ENCODE measurements around the gene INO80.
"Not testable (repeated sequence)": the region's sequence is repeated elsewhere in the genome, so short reads cannot be mapped to it uniquely, and the experiment has no call there.

Gene INO80

DNA sequence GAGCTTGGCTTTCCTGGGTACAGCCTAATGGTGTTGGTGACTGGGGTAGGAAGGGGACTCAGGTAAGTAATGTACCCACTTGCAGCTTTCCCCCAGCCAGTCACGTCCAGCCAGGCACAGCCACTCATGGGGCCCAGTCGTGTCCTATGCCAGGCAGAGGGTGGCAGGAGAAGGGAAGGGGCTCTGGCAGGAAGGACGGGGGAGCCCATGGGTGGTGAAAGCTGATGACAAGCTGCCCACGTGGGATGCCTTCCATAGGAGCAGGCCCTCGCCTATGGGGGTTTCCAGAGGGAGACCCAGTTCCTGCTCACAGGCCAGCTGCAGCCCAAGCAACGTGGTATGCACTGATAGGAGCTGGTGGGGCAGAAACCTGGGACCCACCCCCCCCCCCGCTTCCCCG is 152.1 kb downstream of the INO80 start:
- no peak for DNase-seq (ENCODE audit: low read depth in 1 of 2, low spot score in 1 of 2)

DNA sequence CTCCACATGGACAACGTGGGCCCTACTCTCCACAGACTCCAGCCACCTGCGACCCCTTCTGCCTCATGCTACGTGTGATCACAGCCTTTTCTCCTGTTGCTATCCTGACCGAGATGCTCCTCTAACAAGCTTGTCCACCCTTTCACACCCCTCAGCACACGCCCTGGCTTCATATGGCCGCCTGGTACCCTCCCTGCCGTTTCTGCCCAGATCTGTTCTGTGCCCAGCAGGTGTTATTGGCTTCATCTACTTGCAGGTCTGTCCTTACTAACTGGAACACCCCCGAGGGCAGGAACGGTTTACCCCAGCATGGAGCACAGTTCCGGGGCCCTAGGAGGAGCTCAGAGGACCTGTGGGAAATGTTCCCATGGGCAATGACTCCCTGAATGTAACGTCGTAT is 152.9 kb downstream of the INO80 start:
- no peak for DNase-seq (ENCODE audit: low read depth in 1 of 2, low spot score in 1 of 2)

DNA sequence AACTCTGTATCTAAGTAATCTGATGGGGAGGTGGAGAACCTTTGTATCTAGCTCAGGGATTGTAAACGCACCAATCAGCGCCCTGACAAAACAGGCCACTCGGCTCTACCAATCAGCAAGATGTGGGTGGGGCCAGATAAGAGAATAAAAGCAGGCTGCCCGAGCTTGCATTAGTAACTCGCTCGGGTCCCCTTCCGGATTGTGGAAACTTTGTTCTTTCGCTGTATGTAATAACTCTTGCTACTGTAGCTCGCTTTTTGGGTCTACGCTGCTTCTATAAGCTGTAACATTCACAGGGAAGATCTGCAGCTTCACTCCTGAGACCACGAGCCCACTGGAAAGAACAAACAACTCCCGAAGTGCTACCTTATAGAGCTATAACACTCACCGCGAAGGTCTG is 153.8 kb downstream of the INO80 start:
- not testable (repeated sequence) for DNase-seq (ENCODE audit: low read depth in 1 of 2, low spot score in 1 of 2)

DNA sequence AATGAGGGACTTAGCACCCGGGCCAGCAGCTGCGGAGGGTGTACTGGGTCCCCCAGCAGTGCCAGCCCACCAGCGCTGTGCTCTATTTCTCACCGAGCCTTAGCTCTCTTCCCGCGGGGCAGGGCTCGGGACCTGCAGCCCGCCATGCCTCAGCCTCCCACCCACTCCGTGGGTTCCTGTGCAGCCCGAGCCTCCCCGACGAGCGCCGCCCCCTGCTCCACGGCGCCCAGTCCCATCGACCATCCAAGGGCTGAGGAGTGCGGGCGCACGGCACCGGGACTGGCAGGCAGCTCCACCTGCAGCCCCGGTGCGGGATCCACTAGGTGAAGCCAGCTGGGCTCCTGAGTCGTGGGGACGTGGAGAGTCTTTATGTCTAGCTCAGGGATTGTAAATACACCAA is 154.3 kb downstream of the INO80 start:
- DNase-seq (ENCODE audit: low read depth in 1 of 2, low spot score in 1 of 2): not testable (repeated sequence)

DNA sequence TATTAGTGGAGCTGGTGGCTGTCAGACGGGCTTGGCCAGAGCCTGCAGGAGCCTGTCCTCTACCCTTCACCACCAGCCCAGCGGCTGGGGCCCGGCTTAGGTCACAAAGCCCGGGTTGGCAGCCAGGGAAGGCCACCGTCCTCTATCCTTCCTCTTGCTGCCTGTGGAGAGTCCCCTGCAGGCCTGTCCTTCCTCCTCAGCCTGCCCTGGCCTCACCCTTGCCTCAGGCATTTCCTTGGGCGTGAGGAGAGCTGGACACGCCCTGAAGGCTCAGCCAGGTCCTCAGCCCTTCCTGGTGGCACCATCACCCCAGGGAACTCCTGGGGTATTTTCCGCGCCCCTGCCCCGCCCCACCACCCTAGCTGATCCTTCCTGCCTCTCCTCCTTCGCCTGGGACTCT is 155.2 kb downstream of the INO80 start:
- no peak for DNase-seq (ENCODE audit: low read depth in 1 of 2, low spot score in 1 of 2)

DNA sequence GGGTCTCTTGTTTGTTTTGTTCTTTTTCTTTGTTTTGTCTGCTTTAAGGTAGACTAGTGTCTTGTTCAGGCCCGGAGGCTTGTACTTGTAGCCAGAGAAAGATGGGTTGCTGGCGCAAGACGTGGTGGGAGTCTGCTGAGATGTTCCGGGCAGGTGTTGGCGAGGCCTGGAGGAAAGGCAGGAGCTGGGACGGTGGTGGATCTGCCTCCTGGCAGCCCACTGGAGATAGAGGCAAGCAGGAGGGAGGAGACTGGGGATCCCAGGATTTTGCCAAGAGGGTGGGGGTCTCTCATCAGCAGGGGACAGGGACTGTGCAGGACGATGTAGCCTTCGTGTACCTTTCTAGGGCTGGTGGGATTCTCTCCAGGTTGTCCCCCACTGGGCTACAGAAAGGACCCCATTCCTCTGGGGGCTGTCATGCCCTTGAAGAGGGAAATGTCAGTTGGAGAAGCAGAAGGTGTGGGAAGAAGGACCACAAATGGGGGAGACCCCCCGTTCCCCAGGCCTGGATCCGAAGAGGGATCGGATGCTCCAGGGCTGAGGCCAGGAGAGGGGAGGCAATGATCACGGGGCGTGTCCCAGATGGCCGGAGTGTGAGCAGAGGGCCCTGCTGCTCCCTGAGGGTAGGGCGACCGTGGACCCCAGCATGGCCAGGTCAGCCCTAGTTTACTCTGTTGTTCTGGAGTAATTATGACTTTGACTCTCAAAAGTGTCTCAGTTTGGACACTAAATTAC is 155.8 kb downstream of the INO80 start:
- no peak for DNase-seq (ENCODE audit: low read depth in 1 of 2, low spot score in 1 of 2)

DNA sequence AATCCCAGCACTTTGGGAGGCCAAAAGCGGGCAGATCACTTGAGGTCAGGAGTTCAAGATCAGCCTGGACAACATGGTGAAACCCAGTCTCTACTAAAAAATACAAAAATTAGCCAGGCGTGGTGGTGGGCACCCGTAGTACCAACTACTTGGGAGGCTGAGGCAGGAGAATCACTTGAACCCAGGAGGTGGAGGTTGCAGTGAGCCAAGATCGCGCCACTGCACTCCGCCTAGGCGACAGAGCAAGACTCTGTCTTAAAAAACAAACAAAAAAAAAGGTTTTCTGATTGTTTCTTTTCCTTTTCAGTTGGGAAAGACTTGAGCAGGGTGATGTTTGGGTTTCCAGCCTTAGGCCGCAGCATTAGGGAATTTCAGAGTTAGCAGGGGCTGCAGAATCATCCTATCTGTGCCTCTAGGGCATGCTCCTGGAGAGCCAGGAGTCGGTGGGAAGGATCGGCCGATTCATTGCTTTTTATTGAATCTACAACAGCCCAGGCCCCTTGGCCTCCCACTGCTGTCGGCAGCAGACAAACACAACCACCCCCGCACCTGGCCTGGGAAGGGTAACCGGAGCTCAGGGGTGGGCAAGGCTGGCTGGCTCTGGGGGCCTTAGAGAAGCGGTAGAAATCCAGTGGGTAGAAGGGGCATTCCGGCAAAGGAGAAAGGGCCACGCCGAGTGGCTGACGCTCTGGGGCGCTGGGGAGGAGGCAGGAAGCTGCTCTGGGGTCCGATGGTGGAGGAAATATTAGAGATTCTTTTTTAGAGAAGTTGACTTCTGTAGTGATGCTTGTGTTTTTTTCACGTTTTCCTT is 156.5 kb downstream of the INO80 start:
- DNase-seq (ENCODE audit: low read depth in 1 of 2, low spot score in 1 of 2): no peak

DNA sequence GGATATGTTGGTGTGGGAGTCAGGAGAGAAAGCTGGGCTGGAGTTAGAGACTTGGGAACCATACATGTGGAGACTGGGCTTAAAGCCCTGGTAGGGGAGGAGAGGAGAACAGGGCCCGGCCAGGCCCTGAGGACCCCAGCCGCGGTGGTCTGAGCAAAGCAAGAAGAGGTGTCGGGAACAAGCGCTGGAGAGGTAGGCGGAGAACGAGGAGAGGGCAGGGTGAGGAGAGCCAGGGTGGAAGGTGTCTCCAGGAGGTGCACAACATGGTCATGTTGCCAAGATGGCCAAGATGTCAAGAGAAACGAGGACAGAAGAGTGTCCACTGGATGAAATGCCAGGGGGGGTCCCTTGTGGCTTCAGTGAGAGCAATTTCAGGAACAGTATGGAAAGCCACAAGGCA is 157.4 kb downstream of the INO80 start:
- no peak for DNase-seq (ENCODE audit: low read depth in 1 of 2, low spot score in 1 of 2)

DNA sequence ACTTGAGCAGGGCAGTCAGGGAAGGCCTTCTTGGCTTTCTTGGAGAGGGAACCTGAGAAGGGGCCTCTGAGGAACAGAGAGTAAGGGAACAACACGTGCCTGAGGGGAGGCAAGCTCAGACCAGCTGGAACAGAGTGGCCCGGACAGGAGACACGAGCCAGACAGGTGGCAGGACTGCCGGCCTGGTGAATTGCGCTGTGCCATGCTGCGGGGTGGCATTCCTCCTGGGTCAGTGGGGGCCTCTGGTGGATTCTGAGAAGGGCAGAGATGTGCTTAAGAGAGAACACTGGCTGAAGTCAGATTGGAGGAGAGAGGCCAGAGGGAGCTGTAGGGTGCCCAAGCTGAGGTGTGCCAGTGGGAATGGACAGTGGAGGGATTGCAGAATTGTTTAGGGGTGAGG is 157.9 kb downstream of the INO80 start:
- no peak for DNase-seq (ENCODE audit: low read depth in 1 of 2, low spot score in 1 of 2)

DNA sequence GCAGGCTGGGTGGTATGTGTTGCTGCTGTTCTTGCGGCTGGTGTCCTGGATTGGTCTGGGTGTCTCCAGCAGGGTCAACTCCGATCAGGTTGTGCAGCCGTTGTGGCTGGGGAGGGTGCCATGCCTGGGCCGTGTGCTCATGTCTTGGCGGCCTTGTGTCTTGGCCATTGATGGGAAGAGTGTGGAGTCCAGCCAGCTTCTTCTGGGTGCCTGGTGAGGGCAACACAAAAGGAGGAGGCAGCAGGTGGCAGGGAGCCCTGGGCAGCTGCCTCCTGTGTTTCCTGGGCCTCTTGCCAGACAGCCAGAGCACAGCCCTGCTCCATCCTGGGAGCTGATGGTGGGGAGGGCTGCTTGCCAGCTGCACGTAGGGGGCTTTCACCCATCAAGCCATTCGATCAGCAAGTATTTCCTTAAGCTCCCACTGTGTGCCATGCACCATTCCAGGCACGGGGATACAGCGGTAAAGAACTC is 158.5 kb downstream of the INO80 start:
- no peak for DNase-seq (ENCODE audit: low read depth in 1 of 2, low spot score in 1 of 2)

DNA sequence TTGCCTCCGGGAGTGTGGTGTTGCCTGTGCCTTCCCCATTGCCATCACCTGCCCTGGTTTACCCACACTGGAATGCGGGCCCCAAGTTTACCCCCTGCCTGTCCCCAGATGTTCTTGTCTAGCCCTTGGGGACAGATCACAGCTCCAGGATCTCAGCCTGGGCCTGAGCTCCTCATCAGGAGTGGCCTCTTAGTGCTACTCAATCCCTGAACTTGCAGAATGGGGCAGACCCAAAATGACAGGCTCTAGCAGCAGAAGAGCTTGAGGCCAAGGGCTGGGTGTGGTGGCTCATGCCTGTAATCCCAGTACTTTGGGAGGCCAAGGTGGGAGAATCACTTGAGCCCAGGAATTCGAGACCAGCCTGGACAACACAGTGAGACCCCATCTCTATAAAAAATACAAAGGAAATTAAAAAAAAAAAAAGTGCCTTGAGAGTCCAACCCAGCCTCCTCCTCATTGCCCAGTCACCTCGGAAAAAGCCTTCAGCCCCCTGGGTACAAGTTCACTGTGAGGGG is 159.0 kb downstream of the INO80 start:
- DNase-seq (ENCODE audit: low read depth in 1 of 2, low spot score in 1 of 2): no peak

DNA sequence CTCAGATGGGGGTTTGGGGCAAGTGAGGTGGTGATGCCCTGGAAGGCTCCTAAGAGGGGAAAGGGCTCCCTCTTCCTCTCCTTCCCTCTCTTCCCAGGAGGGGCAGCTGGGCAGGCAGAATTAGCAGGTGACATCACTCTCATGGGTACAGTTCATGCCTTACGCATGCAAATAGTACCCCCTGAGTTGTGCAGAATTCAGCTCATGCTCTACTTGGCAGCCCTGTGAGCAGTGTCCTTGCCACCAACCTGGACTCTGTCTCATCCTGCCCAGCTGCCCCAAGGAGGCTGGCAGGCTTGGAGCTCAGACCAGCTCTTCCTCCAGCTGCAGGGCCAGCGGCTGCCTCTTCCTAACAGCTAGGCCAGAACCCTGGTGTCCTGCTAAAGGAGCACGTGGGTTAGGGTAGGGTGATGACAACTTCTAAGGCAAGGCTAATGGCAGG is 159.5 kb downstream of the INO80 start:
- no peak for DNase-seq (ENCODE audit: low read depth in 1 of 2, low spot score in 1 of 2)

DNA sequence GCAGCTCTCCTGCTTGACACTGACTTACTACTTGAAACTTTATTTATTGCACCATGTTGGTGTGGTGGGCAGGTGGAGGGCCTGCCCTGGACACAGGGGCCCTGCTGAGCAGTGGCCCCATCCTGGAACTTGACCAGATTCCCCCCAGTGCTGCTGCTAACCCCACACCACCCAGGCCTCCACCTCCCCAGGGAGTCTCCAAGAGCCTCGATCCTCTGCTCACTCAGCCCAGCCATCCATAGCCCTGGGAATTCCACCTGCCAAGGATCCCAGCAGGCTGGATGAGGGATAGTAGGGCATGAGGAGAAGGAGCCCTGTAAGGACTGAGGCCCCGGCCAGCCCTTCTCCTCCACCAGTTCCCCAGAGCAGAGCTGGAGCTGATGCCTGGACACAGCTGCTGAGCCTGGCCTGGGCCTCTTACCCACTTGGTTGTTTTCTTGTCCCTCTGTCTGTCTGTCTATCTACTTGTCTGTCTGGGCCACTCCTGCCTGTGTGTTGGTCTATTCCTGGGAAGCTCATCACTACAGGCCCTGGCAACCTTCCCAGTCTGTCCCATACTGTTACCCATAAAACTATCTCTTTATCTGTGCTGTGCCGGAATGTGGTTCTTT is 160.0 kb downstream of the INO80 start:
- no peak for DNase-seq (ENCODE audit: low read depth in 1 of 2, low spot score in 1 of 2)

DNA sequence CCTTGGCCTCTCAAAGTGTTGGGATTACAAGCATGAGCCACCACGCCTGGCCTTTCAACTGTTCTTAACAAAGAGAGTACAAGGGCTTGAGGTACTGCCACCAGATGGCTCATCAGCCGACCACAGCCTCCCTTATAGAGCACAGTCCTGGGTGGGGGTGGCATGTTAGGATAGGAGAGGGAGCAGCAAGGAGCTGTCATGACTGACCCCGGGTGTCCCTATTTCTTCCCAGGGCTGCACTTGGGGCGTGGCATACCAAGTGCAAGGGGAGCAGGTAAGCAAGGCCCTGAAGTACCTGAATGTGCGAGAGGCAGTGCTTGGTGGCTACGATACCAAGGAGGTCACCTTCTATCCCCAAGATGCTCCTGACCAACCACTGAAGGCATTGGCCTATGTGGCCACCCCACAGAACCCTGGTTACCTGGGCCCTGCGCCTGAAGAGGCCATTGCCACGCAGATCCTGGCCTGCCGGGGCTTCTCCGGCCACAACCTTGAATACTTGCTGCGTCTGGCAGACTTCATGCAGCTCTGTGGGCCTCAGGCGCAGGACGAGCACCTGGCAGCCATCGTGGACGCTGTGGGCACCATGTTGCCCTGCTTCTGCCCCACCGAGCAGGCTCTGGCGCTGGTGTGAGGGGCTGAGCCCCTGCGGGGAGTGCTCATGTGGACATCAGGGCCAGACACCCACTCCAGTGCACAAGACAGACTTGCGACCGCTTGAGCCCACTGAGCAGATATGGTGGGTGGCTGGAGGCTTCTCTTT is 160.8 kb downstream of the INO80 start:
- no peak for DNase-seq (ENCODE audit: low read depth in 1 of 2, low spot score in 1 of 2)

DNA sequence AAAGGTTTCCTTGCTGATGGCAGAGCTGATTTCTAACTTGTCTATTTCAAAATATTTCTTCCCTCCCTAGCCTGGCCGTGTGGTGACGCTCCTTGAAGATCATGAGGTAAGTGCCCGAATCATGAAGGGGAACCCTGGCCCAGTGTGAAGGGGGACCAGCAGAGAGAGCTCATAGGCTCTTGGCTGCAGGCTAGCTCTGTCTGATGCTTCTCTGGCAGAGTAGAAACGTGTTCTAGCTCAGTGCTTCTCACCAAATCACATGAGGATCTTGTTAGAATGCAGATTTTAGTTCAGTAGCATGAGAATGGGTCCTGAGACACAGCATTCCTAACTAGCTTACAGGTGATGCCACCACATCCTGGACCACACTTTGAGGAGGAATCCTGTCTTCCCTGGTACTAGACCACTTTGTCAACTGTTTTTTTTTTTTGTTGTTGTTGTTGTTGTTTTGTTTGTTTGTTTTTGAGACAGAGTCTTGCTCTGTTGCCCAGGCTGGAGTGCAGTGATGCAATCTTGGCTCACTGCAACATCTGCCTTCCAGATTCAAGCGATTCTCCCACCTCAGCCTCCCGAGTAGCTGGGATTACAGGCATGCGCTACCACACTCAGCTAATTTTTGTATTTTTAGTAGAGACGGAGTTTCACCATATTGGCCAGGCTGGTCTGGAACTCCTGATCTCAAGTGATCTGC is 161.8 kb downstream of the INO80 start:
- not testable (repeated sequence) for DNase-seq (ENCODE audit: low read depth in 1 of 2, low spot score in 1 of 2)

DNA sequence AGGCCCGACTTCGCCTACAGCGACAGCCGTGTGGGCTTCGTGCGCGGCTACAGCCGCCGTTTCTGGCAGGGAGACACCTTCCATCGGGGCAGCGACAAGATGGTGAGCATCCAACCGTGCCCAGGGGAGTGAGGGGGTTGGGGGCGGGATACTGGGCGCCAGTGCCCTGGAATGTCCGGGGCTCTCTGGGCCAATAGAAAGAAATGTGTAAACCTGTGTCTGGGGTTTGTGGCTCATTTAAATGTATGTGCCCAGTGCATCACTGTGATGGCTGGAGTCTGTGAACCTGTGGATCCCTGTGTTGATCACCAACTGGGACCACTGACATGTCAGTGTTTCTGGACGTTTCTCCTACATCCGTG is 162.4 kb downstream of the INO80 start:
- no peak for DNase-seq (ENCODE audit: low read depth in 1 of 2, low spot score in 1 of 2)

DNA sequence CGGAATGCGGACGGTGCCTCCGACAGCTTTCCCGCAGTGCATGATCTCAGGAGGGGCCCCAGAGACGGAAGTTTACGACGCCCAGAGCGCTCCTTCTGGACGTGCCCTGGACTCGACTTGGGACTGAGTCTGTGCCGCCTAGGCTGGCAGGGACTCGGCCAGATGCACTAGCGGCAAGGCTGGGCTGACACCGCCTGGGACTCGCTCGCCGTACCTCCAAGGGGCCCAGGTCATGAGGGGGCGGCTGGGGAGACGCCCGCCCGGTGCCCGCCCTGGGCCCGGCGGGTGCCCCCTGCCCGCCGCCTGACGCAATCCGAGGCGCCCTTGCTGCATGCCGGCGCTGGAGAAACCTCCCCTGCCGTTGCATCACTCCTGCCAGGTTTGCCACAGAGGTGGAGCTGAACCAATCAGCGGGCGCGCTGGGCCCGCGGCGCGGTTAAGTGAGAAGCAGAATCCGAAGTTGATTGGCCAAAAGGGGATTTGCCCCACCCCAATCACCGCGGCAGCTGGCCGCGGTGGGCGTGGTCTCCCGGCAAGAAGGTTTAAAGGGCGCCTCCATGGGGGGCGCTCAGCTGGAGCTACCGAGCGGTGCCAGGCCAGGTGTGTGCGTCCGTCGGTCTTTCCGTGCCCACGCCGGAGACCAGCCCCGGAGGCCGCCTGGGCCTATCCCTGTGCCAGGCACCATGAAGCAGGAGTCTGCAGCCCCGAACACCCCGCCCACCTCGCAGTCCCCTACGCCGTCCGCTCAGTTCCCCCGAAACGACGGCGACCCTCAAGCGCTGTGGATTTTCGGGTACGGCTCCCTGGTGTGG is 163.0 kb downstream of the INO80 start, which contains the start of gene CHAC1:
TSS of gene CHAC1 (plus strand) at position 571 of the 812 bp plus-strand sequence. CDS start at position 684, 113 bp downstream.
- peak; percentile 88 to 90 for DNase-seq (ENCODE audit: low read depth in 1 of 2, low spot score in 1 of 2)

DNA sequence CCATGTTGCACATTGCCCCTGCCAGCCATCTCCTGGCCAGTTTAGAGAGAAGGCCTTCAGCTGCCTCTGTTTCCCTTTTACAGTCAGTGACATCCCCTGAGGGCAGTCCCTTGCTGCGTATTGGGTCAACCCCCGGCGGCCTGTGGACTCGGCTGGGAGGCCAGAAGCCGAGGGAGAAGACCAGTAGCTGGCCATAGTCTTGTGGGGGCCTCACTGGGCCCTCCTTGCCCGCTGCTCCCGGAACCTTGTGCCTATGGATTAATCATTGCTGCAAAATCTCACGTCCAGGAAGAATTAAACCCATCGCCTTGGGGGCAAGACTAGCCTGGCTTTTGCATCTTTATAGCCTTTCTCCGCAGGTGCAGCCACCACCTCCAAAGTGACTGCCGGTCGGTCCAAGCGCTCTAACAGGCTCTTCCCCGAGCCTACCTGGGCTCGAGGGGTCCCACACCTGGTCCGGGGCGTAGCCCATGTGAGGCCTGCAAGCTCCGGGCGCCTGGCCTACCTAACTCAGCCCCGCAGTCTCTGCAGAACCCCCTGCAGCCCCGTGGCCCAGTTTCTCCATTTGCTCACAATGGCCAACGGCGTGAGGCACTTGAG is 163.7 kb downstream of the INO80 start:
- DNase-seq (ENCODE audit: low read depth in 1 of 2, low spot score in 1 of 2): no peak

DNA sequence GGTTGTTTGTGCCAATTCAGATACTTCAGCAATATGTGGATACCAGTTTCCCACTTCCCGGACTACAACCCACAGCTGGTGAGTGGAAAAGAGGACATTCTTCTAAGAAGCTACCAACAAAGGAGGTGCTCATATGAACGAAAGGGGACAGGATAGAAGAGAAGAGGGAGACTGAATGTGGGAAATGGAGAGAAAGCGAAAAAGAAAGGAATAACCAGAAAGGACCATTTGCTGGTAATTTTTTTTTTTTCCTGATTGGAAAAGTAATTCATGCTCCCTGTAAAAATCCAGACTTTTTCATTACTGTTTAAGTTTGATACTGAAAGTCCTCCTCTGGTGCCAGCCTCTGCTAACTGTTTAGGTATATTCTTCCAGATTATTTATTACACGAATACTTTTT is 164.3 kb downstream of the INO80 start:
- DNase-seq (ENCODE audit: low read depth in 1 of 2, low spot score in 1 of 2): no peak
